ENCODE results near the gene LDLRAD1. TPM values are rescaled to one million over a fixed set of nuclear protein-coding genes. Genes with fewer than 3 reads are reported as not detected.

The LDLRAD1 gene
- total RNA-seq, 4 donors from 2014 or later = not detected

- Histone ChIP-seq H3K4me3 (no peak overlapping the region), H3K27me3 (no peaks in the 10 kb centered on the region), H3K27ac (no peak overlapping the region), H3K36me3 (no peaks in the 10 kb centered on the region), H3K9me3 (no peaks in the 10 kb centered on the region), H3K4me1 (no peaks in the 10 kb centered on the region)
- TF ChIP-seq POLR2A (IDR thresholded peaks at IDR 0.05) = no peak
- TF ChIP-seq CTCF (IDR thresholded peaks at IDR 0.05) = no peak
- peak in 1 of 3 donors; percentile 15 for DNase-seq
Measured at GRCh38 chr1:54003249-54003646, 14.7 kb downstream of the LDLRAD1 start.

GRCh38 chr1:54002544-54003248, 15.3 kb downstream of the LDLRAD1 start:
- Histone ChIP-seq H3K9me3 (no peaks in the 10 kb centered on the region), H3K4me3 (no peak overlapping the region), H3K27ac (no peak overlapping the region), H3K4me1 (no peaks in the 10 kb centered on the region), H3K27me3 (no peaks in the 10 kb centered on the region), H3K36me3 (no peaks in the 10 kb centered on the region)
- DNase-seq = peak in 1 of 3 donors; percentile 10
- TF ChIP-seq POLR2A (IDR thresholded peaks at IDR 0.05) (no peak), CTCF (IDR thresholded peaks at IDR 0.05) (no peak)

- TF ChIP-seq CTCF (IDR thresholded peaks at IDR 0.05) = no peak
- DNase-seq = no peak
- Histone ChIP-seq H3K27ac (no peak overlapping the region), H3K27me3 (no peaks in the 10 kb centered on the region), H3K4me3 (no peak overlapping the region), H3K4me1 (no peaks in the 10 kb centered on the region), H3K9me3 (no peaks in the 10 kb centered on the region), H3K36me3 (no peaks in the 10 kb centered on the region)
Measured at GRCh38 chr1:54001591-54001990, 16.4 kb downstream of the LDLRAD1 start.

GRCh38 chr1:53999920-54000319, 18.1 kb downstream of the LDLRAD1 start:
- TF ChIP-seq POLR2A (IDR thresholded peaks at IDR 0.05) = no peak
- no peak for TF ChIP-seq CTCF (IDR thresholded peaks at IDR 0.05)
- H3K4me3 ChIP-seq = no peak overlapping the region
- no peaks in the 10 kb centered on the region for H3K27me3 ChIP-seq
- H3K27ac ChIP-seq = no peak overlapping the region
- H3K9me3 ChIP-seq = no peaks in the 10 kb centered on the region
- H3K36me3 ChIP-seq = no peaks in the 10 kb centered on the region
- DNase-seq = no peak
- no peaks in the 10 kb centered on the region for H3K4me1 ChIP-seq

- no peaks in the 10 kb centered on the region for H3K36me3 ChIP-seq
- no peaks in the 10 kb centered on the region for H3K4me1 ChIP-seq
- no peaks in the 10 kb centered on the region for H3K27me3 ChIP-seq
- no peaks in the 10 kb centered on the region for H3K9me3 ChIP-seq
- H3K4me3 ChIP-seq = no peak overlapping the region
- no peak overlapping the region for H3K27ac ChIP-seq
- TF ChIP-seq CTCF (IDR thresholded peaks at IDR 0.05) (no peak), POLR2A (IDR thresholded peaks at IDR 0.05) (no peak)
- no peak for DNase-seq
Measured at GRCh38 chr1:53998223-53998622, 19.8 kb downstream of the LDLRAD1 start.
